CD14-positive monocyte (primary cell): ENCODE results near the gene VPS33B. TPM values are rescaled to one million over a fixed set of nuclear protein-coding genes. Genes with fewer than 3 reads are reported as not detected.

Source experiments
- DNase-seq, 3 donors: peaks; one replicate each; pipeline ENCODE4 v3.0.0-alpha.2; 2011 to 2022
- H2AFZ ChIP-seq: 2 replicates; pipeline ENCODE4 v1.6.0; 2012; ENCODE audit warnings: mild to moderate bottlenecking, low read depth, low read length, inconsistent platforms; ENCODE audit not compliant: insufficient read depth, poor library complexity, severe bottlenecking
- H3K27ac ChIP-seq, 2 donors: 1 replicate in 1 of 2; 2 replicates in 1 of 2; pipeline ENCODE4 v1.5.1; 2012 to 2013; ENCODE audit warnings: low read length in 2 of 2, control low read depth in 1 of 2, inconsistent platforms in 1 of 2, low read depth in 1 of 2, mild to moderate bottlenecking in 1 of 2
- H3K27me3 ChIP-seq, 2 donors: one replicate each; pipeline versions ENCODE4 v1.6.0 to v1.6.1; 2011 to 2013; ENCODE audit warnings: low read length in 2 of 2; ENCODE audit not compliant: control insufficient read depth in 2 of 2, insufficient read depth in 2 of 2
- H3K36me3 ChIP-seq, 2 donors: replicated peaks in 1 of 2; 1 replicate in 1 of 2; 2 replicates in 1 of 2; pipeline versions ENCODE4 v1.5.1 to v1.6.1; 2012 to 2013; ENCODE audit warnings: low read length in 2 of 2, control low read depth in 1 of 2, inconsistent platforms in 1 of 2, mild to moderate bottlenecking in 1 of 2; ENCODE audit not compliant: insufficient read depth in 2 of 2, control insufficient read depth in 1 of 2
- H3K4me1 ChIP-seq, 2 donors: 1 replicate in 1 of 2; 2 replicates in 1 of 2; pipeline versions ENCODE4 v1.5.1 to v1.6.1; 2012 to 2013; ENCODE audit warnings: low read length in 2 of 2, control low read depth in 1 of 2, inconsistent platforms in 1 of 2, mild to moderate bottlenecking in 1 of 2, moderate library complexity in 1 of 2; ENCODE audit not compliant: insufficient read depth in 2 of 2, control insufficient read depth in 1 of 2
- H3K4me2 ChIP-seq: replicated peaks from 2 replicates; pipeline ENCODE3; 2012; ENCODE audit warnings: low read length, moderate library complexity, mild to moderate bottlenecking; ENCODE audit not compliant: poor library complexity, severe bottlenecking; ENCODE audit errors: extremely low read depth
- H3K4me3 ChIP-seq, 3 experiments: fragments of 200-600 bp in 1 of 3; sonication (generic) in 1 of 3; replicated peaks in 1 of 3; 1 replicate in 2 of 3; 2 replicates in 1 of 3; pipeline ENCODE4 v1.5.1; 2011 to 2013; ENCODE audit warnings: low read length in 3 of 3, mild to moderate bottlenecking in 3 of 3, control low read depth in 2 of 3, low read depth in 2 of 3, inconsistent platforms in 1 of 3, moderate library complexity in 1 of 3
- H3K79me2 ChIP-seq: 2 replicates; pipeline ENCODE4 v1.6.0; 2012; ENCODE audit warnings: mild to moderate bottlenecking, control low read depth, inconsistent platforms, low read length, moderate library complexity; ENCODE audit not compliant: insufficient read depth
- H3K9ac ChIP-seq: 2 replicates; pipeline ENCODE4 v1.6.0; 2017; ENCODE audit warnings: low read length, mild to moderate bottlenecking; ENCODE audit not compliant: insufficient read depth, poor library complexity, severe bottlenecking
- H3K9me3 ChIP-seq, 2 donors: replicated peaks in 1 of 2; 1 replicate in 1 of 2; 2 replicates in 1 of 2; pipeline versions ENCODE4 v1.5.1 to v1.6.1; 2012 to 2013; ENCODE audit warnings: low read length in 2 of 2, control low read depth in 1 of 2; ENCODE audit not compliant: control insufficient read depth in 1 of 2, insufficient read depth in 1 of 2
- H4K20me1 ChIP-seq: 2 replicates; pipeline ENCODE4 v1.6.0; 2012; ENCODE audit warnings: mild to moderate bottlenecking, low read length, control low read depth, moderate library complexity; ENCODE audit not compliant: insufficient read depth
- H3K27ac Mint-ChIP-seq, 7 donors: one replicate each; pipeline ENCODE4 v1.8.0; 2020; ENCODE audit warnings: mild to moderate bottlenecking in 7 of 7, mixed read lengths in 7 of 7, moderate library complexity in 6 of 7, inconsistent platforms in 2 of 7
- H3K27me3 Mint-ChIP-seq, 3 donors: one replicate each; pipeline ENCODE4 v1.8.0; 2021 to 2022; ENCODE audit warnings: low read depth in 3 of 3, mild to moderate bottlenecking in 3 of 3, mixed read lengths in 3 of 3, moderate library complexity in 3 of 3, inconsistent platforms in 1 of 3
- H3K36me3 Mint-ChIP-seq, 2 donors: one replicate each; pipeline ENCODE4 v1.8.0; 2020; ENCODE audit warnings: mixed read lengths in 2 of 2, inconsistent platforms in 1 of 2, mild to moderate bottlenecking in 1 of 2
- H3K4me1 Mint-ChIP-seq: one replicate; pipeline ENCODE4 v1.8.0; 2020; ENCODE audit warnings: mild to moderate bottlenecking, mixed read lengths
- H3K4me3 Mint-ChIP-seq, 2 donors: one replicate each; pipeline ENCODE4 v1.8.0; 2020; ENCODE audit warnings: mild to moderate bottlenecking in 2 of 2, mixed read lengths in 2 of 2, moderate library complexity in 1 of 2
- H3K9me3 Mint-ChIP-seq, 7 donors: one replicate each; pipeline ENCODE4 v1.8.0; 2020 to 2022; ENCODE audit warnings: mixed read lengths in 7 of 7, mild to moderate bottlenecking in 6 of 7, moderate library complexity in 6 of 7, inconsistent platforms in 2 of 7
- CTCF ChIP-seq: fragments of 200-600 bp; IDR thresholded peaks from one replicate; pipeline ENCODE4 v1.8.0; 2022; ENCODE audit warnings: antibody characterized with exemption, mild to moderate bottlenecking
- WGBS: methylation state at CpG from one replicate; pipeline ENCODE4 v1.1.5; 2013; ENCODE audit warnings: missing lambda C conversion rate; ENCODE audit not compliant: insufficient coverage; 5-methylcytosine and 5-hydroxymethylcytosine counted together
- intact Hi-C, 2 donors: fragments of 100-400 bp; cut with micrococcal nuclease; formaldehyde crosslinking; loops; one replicate each; pipeline versions ENCODE4 v1.15.0 to v1.15.1; 2023
- polyA plus RNA-seq, 3 donors: library from polyadenylated mRNA; depleted of rRNA in 1 of 3; unstranded in 2 of 3; stranded (reverse) in 1 of 3; fragments of 300-500 nt in 2 of 3; fragments of >200 nt in 1 of 3; fragmentation: Illumina TruSeq in 2 of 3; gene quantifications; 1 replicate in 2 of 3; 2 replicates in 1 of 3; pipeline ENCODE4 v1.2.3, GENCODE V29; 2012 to 2021

The VPS33B gene
- polyA plus RNA-seq, 3 donors = 4.0 to 16.9 (median 4.8) TPM

- Histone ChIP-seq H4K20me1 (no peaks in the 10 kb centered on the region), H3K79me2 (no peaks in the 10 kb centered on the region), H3K4me3 (no peak overlapping the region), H3K9me3 (no peaks in the 10 kb centered on the region), H3K4me1 (no peaks in the 10 kb centered on the region), H3K4me2 (no peak overlapping the region), H3K27me3 (no peaks in the 10 kb centered on the region), H3K36me3 (peaks cover 50 to 92% of the 10 kb centered on the region in 2 donors), H2AFZ (no peak overlapping the region), H3K9ac (no peak overlapping the region), H3K27ac (no peak overlapping the region)
- no peaks in the 10 kb centered on the region for H3K4me1 Mint-ChIP-seq
- no peaks in the 10 kb centered on the region for H3K27me3 Mint-ChIP-seq
- DNase-seq = no peak
- intact Hi-C loops = no loop called here
- no peak for TF ChIP-seq CTCF
- 98% methylated on average over 21 of the region's 21 CpGs for WGBS
- peaks cover 52 to 78% of the 10 kb centered on the region in 2 donors for H3K36me3 Mint-ChIP-seq
- H3K4me3 Mint-ChIP-seq = no peak overlapping the region
- no peaks in the 10 kb centered on the region for H3K9me3 Mint-ChIP-seq
- peak overlapping the region in 1 of 7 donors; percentile 54 for H3K27ac Mint-ChIP-seq
Observed at GRCh38 chr15:90974216-90974615, 48.2 kb downstream of the VPS33B start.

- H3K36me3 ChIP-seq = peaks cover 63 to 93% of the 10 kb centered on the region in 2 donors
- TF ChIP-seq CTCF = no peak
- H3K4me1 Mint-ChIP-seq = no peaks in the 10 kb centered on the region
- no peak overlapping the region for H3K4me2 ChIP-seq
- H3K79me2 ChIP-seq = no peaks in the 10 kb centered on the region
- H3K27ac ChIP-seq = no peak overlapping the region
- intact Hi-C loops = no loop called here
- no peak overlapping the region for H3K9ac ChIP-seq
- H3K9me3 Mint-ChIP-seq = no peaks in the 10 kb centered on the region
- no peak overlapping the region for H3K27ac Mint-ChIP-seq
- no CpG with 5 or more reads among the region's 5 CpGs for WGBS
- no peaks in the 10 kb centered on the region for H3K27me3 Mint-ChIP-seq
- no peak overlapping the region for H2AFZ ChIP-seq
- H3K4me3 Mint-ChIP-seq = no peak overlapping the region
- no peak for DNase-seq
- H3K4me1 ChIP-seq = no peaks in the 10 kb centered on the region
- no peaks in the 10 kb centered on the region for H3K9me3 ChIP-seq
- H3K36me3 Mint-ChIP-seq = peaks cover 62 to 81% of the 10 kb centered on the region in 2 donors
- no peaks in the 10 kb centered on the region for H4K20me1 ChIP-seq
- no peaks in the 10 kb centered on the region for H3K27me3 ChIP-seq
- H3K4me3 ChIP-seq = no peak overlapping the region
Observed at GRCh38 chr15:90972133-90972532, 50.3 kb downstream of the VPS33B start.
